ENCODE data around the gene BCAS3.

The BCAS3 gene

DNA sequence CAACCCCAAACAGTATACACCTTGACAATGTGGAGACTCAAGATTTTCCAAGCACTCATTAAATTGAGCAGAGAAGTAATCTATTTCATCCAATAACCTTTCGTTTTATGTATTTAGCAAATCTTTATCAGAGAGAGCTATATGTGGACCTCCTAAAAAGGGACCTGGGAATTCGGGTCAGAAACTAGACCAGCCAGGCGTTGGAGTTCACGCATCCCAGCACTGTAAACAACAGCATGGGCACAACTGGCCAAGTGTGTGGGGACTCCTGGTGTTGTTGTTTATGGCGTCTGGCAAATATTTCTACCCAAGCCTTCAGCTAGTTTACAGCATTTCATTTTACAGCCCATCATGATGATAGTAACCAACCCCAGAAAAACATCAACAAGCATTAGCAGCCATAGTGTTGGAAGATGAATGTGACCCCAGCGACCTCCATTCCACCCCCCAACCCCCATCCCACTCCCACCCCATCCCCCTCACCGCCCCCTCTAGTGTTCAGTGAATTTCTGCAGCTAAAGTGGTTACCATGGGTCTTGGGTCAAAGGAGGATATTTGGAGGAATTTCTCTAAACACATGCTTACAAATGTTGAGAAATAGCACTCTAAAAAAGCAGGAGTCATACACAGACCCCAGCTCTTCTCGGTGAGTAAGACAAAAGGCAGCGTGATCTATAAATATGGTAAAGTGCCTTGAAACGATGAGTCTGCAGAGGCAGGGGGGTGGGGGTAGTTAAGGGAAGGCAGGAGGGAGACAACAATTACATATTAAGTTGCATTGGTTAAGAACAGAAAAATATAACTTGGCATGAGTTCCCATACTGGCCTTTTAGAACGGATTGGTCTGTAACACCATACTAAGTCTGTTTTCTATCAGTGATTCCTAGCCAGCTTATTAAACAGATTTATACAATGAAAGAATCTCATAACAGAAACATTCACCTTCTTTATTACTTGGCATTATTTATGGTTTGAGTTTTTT lies 630.5 kb downstream of the BCAS3 start:
- no peak for DNase-seq

DNA sequence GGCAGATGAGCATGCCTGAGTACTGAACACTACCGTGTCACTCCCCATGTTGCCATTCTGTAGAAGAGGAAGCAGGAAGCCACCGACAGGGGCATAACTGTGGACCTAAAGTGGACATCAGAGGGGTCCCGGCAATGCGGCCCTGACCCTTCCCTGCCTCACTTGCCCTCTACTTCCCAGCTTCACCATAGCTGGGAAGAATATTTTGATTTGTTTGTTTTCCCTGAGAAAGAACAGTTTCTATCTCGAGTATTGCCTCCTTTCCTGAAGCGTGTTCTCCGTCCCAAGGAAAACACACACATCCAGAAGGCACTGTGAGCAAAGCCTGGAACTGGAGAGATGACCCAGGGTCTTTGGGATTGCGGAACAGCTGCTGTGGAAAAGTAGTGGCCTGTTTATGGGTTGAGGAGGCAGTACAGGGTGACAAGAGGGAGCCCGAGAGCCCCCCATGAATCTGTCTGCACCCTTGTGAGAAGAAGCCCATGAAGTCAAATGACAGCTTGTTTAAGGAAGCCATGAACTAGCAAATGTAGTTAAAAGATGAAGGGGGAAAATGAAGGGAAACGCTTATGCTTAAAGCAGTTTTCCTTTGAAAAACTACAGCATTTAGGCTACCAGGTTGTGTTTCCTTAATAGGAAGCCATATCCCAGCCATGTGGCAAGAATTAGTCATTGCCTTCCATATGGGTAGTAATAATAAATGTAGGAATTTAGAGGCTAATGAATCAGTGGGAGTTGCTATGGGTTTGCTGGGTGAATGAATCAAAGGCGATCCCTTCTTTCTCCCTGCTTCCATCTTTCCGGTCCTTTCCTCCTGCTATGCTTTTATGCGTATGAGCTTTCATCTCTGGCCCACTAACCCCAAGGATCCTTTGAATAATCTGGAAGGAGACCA lies 632.0 kb downstream of the BCAS3 start:
- DNase-seq, result no peak

DNA sequence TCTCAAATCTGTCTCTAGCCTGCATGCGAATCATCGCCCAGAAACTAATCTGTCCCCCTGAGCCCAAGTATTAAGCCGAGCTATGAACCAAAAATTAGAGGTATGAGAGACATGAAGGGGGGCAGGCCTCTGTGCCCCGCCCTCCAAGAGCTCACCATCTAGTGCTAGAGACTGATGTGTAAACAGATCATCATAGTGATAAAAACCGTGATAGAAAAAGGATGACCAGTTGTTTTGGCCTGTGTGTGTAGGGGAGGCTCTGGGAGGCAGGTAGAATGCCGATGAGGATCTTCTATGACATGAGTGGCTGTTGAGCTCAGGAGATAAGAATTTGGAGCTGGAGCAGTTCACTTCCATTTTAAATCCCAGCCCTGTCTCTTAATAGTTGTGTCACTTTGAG lies 632.9 kb downstream of the BCAS3 start:
- DNase-seq, result no peak

DNA sequence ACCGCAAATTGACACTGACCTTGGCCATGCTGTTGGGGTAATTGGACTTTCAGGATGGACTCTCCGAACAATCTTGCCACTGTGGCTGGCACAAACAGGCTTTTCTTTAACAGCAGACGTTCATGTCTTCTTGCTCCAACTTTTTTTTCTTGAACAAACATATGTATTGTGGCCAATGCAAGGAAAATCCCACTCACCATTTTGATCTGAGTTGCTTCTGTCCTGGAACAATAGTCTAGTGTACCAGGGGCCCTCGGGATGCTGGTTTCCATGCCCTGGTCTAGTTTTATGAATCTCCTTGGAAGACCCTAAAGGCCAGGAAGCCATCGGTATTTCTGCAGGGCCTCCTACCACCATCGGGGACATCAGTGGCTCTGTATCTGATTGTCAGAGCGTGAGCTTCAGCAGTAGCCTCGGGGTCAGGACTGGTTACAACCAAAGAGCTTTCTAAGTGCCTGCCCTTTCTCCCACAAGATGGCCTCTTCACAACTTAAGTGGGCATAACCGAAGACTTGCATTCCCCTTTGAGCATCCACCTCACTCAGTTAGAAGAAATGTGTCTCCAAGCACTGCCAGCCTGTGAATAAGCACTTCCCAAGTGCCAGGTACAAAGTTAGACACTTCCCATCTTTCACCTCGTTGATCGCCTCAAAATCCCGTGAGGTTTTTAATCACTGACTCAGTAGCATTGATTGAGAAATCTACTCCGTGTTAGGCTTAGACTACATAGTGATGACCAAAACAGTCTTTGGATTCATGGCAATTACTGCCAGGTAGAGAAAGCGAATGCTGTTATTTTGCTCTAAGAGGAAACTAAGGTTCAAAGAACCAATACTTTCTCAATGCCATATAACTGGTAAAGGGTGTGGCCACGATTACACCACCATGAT lies 635.0 kb downstream of the BCAS3 start:
- DNase-seq, result no peak

DNA sequence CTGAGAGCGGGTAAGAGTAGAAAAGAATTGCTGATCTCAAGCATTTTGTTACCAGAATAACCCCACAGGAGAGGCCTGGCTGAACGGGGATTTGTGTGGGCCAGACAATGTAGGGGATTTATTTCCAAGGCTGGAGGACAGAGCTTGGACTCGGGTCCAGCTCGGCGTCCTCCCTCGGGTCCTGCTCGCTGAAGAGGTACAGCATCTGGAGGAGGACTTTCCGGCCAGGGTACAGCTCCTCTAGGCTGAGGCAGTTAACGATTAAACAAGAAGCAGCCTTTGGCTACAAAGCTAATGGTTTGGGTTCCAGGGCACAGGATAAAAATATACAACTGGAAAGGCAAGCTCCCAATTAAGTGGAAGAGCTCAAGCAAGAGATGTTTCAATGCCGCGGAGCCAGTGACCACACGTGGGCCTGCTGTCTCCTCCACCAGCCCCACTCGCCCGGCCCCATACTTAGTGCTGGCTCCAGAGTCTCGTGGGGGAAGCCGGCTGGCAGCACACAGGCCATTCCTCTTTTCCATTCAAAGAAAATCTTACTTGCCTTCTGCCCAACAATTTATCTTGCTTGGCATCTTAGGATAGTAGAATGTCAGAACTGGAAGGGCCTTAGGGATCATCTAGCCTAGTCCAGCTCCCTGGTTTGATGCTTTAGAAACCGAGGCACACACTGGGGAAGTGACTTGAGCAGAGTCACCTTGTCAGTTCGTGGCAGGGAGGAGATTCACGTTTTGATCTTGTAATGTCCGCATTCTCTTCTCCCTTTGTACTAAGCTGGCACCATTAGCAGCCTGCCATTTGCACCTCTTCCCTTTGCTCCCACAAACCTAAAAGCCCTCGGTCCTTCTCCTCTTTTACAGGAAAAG lies 636.0 kb downstream of the BCAS3 start:
- no peak for DNase-seq

DNA sequence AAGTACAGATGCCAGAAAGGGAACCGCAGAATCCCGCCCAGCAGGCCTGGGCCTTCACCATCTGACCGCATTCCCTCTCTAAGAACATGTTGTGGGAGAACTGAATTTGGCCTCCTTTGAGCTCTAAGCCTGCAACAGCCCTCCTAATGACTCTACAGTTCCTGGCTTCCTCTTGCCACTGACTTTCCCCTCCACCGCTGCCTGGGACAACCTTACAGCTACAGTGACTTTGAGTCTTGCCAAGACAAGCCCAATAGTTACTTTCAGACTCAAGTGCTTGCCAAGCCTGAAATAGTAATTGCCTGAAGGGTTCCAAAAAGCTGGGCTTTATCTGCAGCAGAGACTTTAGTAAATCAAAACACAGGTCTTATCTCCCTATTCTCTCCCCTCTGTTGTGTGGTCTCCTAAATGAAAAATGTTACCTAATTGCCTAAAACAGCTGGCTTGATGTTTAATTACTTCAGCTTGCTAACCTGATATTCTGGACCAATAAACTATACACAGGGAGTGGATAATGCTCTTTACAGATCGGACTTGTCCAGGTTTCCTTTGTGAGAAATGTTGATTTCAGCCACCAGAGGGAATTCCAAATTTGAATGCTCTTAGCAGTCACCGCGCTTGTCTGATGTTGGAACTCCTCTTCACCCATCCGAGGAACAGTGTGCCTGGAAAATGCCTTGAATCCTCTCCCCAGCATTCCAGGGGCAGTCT lies 636.9 kb downstream of the BCAS3 start:
- DNase-seq, result no peak

DNA sequence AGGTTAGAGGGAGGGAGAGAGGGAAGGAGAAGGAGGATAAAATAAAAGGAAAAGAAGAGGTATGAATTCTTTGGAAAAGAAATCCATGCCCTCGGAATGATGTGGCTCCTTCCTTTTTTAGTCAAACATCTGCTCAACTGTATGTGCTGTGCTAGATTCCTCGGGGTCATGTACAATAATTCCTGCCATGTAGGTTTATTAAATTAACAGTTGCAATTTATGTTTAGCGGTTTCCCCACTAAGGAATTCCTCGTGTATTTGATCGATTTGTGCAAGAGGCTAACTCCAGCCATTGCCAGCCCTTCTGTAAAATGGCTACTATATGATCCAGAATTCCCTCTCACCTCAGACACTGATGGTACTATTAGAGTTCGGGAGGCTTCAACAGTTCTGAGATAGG lies 639.0 kb downstream of the BCAS3 start:
- no peak for DNase-seq

DNA sequence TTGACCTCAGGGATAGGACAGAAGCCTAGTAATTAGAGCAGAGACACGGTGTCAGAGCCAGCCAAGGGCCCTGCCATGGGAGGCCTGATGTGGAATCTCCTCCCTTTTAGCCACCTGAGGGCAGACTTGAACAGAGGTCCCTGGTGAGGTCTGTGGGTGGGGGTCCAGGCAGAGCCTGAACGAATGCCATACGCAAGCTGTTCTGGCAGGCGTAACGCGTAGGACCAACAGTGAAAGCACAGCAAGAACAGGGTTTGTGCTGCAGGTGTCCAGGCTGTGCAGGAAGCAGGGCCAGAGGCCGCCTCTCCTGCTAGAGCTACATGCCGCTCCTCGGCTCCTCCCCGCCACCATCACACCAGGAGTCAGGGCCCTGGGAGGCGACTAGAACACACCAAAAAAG lies 640.1 kb downstream of the BCAS3 start:
- no peak for DNase-seq

DNA sequence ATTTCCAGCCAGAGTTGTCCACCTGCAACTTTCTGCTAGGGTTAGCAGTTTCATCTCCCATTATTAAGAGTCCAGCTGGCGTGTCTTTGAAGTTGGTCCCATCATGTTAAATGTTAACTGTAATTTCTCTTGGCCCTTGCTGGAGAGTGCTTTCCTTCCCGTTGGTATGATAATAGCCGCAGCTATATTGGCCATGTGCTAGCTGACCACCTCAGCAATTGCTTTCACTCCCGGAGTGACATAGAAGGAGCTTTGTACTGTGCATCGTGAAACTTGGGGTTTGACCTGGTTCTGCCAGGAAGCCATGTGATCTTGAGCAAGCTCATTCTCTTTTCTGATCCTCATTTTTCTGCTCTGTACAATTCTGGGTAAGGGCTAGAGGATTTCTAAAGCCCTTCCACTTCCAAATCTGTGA lies 641.0 kb downstream of the BCAS3 start:
- no peak for DNase-seq

DNA sequence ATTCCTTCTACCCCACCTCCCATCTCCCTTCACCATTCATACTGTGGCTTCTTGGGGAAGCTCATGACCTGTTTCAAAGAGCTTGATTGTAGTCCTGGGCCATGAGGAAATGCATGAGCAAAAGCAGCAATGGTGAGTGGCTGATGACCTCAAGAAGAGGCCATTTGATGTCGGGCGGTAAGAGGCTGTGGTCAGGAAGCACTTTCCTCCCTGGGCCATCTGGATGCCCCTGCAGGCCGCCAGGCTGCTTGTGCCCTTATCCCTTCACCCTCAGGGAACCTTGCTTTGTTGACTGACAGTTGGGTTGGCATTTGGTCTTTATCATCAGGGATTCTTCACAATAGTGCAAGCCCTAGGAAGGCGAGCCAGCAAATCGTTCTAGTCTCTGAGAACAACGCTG lies 643.7 kb downstream of the BCAS3 start:
- DNase-seq, result no peak

DNA sequence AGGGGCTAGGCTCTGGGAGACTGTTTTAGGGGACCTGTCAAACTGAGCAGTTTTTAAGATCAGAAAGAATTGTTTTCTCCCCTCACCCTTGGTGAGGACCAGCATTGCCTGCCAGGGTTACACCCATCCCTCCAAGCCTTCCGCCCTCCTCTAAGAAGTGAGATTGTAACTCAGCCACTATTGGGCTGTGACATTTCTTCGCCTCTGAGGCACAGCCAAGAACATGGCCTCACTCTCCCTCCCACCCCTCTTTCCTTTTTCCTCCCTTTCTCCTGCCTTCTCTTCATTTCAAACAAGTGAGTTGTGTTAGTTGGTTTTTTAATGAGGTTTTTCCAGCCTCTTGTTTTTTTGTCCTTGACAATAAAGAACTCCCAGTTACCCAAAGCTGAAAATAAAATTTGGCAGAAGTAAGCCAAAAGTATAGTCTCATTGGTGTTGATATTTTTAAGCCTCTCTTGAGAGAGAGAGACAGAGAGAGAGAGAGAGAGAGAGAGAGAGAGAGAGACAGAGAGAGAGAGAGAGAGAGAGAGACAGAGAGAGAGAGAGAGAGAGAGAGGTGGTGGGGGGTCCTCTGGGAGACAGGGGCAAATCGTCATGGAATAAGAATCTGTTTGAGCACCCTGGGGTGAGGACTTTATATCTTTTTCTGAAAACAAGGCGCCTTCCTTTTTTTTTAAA lies 644.8 kb downstream of the BCAS3 start:
- DNase-seq, result no peak

DNA sequence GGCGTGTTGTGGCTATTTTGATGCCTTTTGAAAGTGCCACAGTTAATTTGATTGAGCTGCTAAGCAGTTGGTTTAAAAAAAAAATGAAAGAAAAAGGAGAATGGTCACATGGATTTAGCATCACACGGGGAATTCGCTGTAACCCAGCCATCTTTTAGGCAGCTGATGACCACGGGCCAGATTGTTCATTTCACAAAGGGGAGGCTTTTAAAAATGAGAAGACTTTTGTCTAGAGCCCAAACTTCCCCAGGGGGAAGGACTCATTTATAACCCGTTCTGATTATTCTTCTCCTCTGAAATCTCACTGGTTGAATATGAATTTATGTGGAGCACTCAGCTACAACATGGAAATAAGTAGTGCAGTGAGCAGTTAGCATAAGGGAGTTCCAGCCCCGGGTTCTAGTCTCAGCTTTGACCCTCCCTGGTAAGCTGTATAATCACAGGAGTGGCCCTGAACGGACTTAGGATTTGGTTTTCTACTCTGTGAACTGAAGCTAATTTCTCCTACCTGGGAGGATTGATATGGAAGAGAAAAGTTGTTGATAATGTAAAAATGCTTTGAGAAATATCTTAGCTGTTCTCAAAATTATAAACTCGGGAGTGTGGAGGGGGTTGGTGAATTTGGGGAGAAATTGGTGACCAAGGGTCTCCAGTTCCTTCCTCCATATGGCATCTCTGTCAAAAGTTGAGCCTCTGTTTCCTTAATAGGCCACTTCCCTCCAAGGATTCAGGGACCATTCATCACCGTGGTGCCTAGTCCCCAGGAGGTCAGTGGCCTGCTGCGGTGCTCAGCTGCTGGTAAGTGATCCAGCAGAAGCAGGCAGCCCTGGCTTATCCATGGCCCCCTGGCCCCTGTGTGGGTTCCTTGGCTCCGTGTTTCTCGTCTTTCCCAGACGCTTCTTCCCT lies 645.6 kb downstream of the BCAS3 start:
- DNase-seq, result no peak

DNA sequence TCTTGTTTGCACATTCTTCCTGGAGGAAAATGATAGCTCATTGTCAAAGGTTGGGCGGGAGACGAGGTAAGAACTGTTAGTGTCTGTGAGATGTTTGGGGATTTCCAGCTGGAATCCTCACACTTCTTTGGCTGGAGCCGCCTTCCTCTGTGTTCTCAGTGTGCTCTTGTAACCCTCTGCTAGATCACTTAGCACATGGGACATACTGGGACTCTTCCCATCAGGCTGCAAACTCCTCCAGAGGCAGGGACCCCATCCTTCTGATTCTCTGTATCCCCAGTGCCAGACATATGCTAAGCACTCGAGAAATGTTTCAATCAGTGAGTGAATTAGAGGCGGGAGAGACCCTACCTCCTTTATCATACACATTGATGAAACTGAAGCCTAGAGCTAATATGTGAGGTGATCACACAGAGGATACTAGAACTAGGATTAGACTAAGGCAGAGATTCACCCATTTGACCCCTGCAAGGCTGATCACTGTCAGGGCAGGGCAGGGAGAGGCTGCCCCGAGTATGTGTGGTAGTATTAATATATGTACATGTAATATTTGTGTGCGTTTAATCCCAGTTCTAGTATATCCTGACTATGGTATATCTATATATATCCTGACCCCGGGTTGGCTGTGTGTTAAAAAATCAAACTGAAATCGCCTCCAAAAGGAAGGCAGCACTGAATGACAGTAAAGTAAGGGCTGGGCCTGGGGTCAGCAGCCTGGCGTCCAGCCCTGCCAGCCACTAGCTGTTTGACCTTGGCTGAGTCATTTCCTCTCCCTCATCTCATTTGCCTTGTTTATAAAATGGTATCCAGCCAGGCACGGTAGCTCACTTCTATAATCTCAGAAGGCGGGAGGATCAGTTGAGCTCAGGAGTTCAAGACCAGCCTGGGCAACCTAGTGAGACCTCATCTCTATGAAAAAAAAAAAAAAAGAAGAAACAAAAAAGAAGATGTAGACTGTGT lies 646.5 kb downstream of the BCAS3 start:
- no peak for DNase-seq

DNA sequence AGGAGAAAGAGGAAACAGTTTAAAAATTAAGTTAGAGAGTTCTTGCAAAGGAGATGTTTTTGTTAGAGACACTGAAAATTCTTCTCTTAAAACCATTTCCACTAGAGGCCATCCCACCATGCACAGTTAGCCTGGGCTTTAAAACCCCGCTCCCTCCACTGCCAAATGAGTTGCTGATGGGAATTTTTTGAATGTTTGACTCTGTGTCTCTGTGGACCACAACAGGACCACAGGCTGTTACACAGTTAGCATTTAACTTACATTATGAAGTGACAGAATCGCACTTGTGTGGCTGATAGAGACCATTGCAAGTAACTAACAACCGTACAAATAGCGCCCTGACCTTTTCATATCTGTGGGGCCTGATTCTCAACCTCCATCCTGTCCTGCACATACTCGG lies 647.3 kb downstream of the BCAS3 start:
- no peak for DNase-seq

DNA sequence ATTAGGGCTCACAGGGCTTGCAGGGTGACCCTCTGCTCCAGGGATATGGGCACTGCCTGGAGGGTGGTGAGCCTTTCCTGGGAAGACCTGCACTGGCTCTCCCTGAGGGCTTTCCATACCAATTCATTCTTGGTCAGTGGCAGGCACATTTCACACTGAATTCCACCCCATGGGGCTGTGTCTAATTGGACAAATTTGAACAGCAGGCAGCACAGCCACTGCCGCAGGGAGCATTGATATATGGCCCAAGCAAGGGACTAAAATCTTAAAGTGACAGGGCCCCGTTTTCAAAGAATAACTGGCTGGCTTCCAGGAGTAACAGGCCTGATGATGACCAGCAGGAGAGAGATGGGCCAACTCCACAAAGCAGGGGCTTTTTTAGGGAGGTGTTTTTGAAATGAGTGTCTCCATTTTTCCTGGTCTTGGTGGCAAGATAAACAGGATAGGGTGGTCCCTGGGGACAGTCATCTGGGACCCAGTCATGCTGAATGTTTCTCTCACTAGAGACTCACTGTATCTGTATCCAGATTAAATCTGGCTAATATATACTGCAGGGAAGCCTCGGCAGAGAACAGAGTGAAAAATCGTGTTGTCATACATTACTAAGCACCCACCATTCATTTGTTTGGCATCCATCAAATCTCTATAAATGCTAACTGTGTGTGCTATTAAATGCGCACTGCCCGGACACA lies 647.9 kb downstream of the BCAS3 start:
- DNase-seq, result no peak

DNA sequence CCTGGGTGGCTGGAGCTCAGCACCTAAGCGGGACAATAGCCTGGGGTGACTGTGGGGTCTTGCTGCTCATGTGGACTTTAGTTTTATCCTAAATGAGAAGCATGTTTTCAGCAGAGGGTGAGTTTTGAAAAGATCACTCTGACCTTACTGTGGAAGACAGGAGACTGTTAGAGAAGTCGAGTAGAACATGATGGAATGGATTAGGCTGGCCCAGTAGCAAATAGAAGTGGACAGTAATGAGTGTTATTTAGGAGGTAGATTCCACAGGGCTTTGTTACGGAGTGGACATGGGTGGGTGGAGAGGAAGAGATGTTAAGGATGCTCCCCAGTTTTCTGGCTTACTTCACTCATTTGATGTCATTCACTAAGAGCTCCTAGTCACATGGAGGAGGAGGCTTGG lies 648.7 kb downstream of the BCAS3 start:
- DNase-seq, result no peak

DNA sequence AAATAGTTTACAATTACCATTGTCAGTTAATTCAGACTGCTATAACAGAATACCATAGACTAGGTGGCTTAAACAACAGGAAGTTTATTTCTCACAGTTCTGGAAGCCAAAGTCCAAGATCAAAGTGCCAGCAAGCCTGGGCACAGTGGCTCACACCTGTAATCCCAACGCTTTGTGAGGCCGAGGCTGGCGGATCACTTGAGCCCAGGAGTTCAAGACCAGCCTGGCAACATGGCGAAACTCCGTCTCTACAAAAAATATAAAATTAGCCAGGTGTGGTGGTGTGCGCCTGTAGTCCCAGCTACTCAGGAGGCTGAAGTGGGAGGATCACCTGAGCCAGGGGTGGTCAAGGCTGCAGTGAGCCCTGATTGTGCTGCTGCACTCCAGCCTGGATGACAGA lies 650.7 kb downstream of the BCAS3 start:
- no peak for DNase-seq

Measured in CD4-positive, alpha-beta T cell treated with Interleukin-1 beta for 1 hour (primary cell).